ENCODE measurements around the gene TAF5L.
A peak's percentile ranks its signal among the peaks of the same experiment; 100 is the strongest.
"Not testable (repeated sequence)": the region's sequence is repeated elsewhere in the genome, so short reads cannot be mapped to it uniquely, and the experiment has no call there.

The TAF5L gene

DNA sequence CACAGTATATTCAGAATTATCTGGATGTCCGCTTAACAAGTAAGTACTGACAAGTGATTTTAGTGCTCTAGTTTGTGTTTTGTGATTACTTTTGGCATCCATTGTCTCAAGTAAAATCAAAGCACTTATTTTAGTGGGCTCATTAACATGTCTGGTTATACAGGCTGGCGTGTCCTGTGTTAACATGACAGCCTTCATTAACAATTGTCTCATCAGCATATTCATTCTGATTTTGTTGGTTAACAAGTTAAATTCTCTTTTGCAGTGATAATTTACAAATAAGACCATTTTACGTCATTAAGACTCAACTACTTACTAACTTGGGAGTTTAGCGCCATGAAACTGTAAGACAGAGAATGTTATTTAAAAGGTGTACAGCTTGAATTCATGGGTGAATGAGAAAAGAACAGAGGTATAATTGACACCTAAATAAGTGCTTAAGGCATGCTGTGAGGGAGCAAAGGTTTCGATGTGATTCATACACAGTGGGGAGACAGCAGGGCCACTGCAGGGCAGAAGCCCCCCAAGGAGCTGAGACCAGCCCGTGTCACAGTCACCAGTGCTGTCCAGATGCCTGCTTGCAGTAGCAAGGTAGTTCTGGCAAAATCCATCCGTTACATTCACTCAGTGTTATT lies 22.4 kb downstream of the TAF5L start:
- TF ChIP-seq, protein P1, sequence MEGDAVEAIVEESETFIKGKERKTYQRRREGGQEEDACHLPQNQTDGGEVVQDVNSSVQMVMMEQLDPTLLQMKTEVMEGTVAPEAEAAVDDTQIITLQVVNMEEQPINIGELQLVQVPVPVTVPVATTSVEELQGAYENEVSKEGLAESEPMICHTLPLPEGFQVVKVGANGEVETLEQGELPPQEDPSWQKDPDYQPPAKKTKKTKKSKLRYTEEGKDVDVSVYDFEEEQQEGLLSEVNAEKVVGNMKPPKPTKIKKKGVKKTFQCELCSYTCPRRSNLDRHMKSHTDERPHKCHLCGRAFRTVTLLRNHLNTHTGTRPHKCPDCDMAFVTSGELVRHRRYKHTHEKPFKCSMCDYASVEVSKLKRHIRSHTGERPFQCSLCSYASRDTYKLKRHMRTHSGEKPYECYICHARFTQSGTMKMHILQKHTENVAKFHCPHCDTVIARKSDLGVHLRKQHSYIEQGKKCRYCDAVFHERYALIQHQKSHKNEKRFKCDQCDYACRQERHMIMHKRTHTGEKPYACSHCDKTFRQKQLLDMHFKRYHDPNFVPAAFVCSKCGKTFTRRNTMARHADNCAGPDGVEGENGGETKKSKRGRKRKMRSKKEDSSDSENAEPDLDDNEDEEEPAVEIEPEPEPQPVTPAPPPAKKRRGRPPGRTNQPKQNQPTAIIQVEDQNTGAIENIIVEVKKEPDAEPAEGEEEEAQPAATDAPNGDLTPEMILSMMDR (IDR thresholded peaks at IDR 0.05; ENCODE audit: low read depth, low read length) = no peak
- no peak for DNase-seq (ENCODE audit: low read depth, low spot score)
- H3K4me3 ChIP-seq (ENCODE audit: low read depth, low read length) = no peak overlapping the region
- in situ Hi-C loops (cut with HindIII; ENCODE audit: low sequenced_read_pairs) = no loop called here

DNA sequence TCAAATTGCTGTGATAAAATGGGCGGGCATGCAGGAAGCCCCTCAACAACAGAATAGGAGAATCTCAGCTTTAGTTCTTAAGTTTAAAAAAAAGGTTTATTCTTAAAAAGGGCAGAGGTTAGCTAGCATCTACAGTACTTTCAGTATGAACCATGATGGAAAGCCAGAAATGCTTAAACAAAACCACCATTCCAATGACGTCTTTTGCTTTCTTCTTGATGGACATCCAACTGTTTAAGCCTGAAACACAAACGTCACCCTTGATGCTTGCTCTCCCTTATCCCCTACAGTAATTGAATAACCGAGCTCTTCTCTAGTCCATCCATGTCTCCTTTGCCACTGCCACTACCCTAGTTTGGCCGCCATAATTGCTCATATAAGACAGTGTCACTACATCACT lies 25.7 kb downstream of the TAF5L start:
- in situ Hi-C loops (cut with HindIII; ENCODE audit: low sequenced_read_pairs) = no loop called here

DNA sequence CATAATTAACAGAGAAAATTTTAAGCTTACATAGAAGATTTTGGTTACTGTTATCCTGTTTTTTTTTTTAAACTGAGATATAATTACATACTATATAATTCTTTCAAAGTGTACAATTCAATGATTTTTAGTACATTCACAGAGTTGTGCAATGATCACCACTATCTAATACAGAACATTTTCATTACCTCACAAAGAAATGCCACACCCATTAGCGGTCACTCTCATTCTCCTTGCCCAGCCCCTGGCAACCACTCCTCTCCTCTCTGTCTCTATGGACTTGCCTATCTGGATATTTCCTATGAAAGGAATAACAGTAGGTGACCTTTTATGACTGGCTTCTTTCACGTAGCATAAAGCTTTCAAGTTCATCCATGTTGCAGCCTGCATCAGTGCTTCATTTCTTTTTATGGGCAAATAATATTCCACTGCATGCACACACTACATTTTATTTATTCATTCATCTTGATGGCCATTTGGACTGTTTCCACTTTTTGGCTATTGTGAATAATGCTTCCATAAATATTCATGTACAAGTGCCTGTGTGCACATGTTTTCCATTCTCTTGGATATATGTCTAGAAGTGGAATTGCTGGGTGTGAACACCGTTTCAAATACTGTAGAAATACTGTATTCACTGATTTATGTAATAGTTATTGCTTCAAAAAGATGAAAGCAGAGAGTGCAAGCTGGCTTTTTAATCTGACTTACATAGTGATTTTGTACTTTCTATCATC lies 26.5 kb downstream of the TAF5L start:
- TF ChIP-seq, protein P1 (IDR thresholded peaks at IDR 0.05; ENCODE audit: low read depth, low read length) = no peak
- in situ Hi-C loops (cut with HindIII; ENCODE audit: low sequenced_read_pairs) = no loop called here
- no peak for DNase-seq (ENCODE audit: low read depth, low spot score)
- H3K4me3 ChIP-seq (ENCODE audit: low read depth, low read length) = no peak overlapping the region

More for the DNA sequence above, 25.7 kb downstream of the TAF5L start:
- TF ChIP-seq, protein P1 (IDR thresholded peaks at IDR 0.05; ENCODE audit: low read depth, low read length) = no peak
- H3K4me3 ChIP-seq (ENCODE audit: low read depth, low read length) = no peak overlapping the region
- no peak for DNase-seq (ENCODE audit: low read depth, low spot score)

- TF ChIP-seq, protein P1 (IDR thresholded peaks at IDR 0.05; ENCODE audit: low read depth, low read length) = no peak
- DNase-seq (ENCODE audit: low read depth, low spot score) = peak; percentile 16
- H3K4me3 ChIP-seq (ENCODE audit: low read depth, low read length) = no peak overlapping the region
- in situ Hi-C loops (cut with HindIII; ENCODE audit: low sequenced_read_pairs) = no loop called here
These were observed 28.0 kb downstream of the TAF5L start for GRCh38 chr1:229597877-229598276.

DNA sequence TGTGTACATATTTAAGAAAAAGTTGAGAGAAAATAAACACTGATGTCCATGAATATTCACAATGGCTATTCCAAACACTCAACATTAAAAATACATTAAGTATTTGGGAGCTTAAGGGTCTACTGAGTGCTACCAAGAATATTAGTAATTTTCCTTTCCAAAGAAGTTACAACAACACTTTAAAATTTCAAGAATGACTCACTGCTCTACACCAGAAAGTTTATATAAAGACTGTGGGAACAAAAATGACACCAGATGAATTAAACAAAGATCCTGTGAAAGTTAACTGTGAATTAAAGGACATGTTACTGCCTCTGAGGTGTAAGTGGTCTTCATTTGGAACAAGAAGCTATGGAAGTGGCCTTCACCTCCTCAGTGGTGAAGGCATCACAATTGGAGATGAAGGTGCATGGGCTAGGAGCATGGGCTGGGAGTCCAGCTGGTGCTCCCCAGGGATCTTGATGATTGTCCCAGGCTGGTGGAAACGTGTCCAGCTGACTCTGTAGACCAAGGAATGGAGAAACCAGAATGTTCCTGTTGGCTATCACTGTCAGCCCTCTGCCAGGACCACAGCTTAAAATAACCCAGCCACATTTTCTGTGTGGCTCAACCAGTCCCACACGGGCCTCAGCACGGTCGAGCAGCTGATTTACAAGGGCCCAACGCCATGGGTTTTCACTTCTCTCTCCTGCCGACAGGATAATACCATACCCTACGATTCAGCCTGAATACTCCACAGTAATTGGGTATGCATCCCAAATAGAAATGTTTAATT lies 28.8 kb downstream of the TAF5L start:
- H3K4me3 ChIP-seq (ENCODE audit: low read depth, low read length) = no peak overlapping the region
- DNase-seq (ENCODE audit: low read depth, low spot score) = peak; percentile 75
- TF ChIP-seq, protein P1 (IDR thresholded peaks at IDR 0.05; ENCODE audit: low read depth, low read length) = no peak
- in situ Hi-C loops (cut with HindIII; ENCODE audit: low sequenced_read_pairs) = no loop called here

DNA sequence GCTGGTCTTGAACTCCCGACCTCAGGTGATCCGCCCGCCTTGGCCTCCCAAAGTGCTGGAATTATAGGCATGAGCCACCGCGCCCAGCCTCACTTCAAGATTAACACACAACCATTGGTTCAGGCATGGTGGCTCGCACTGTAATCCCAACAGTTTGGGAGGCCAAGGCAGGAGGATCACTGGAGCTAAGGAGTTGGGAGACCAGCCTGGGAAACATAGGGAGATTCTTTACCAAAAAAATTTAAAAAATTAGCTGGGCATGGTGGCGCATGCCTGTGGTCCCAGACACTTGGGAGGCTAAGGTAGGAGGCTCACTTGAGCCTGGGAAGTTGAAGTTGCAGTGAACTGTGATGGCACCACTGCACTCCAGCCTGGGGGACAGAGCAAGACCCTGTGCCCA lies 30.0 kb downstream of the TAF5L start:
- DNase-seq (ENCODE audit: low read depth, low spot score); H3K4me3 ChIP-seq (ENCODE audit: low read depth, low read length); in situ Hi-C loops (cut with HindIII; ENCODE audit: low sequenced_read_pairs): not testable (repeated sequence)
